Fibroblast of villous mesenchyme (primary cell): Measurements from ENCODE around the gene EXOC4. TPM values are rescaled to one million over a fixed set of nuclear protein-coding genes. Genes with fewer than 3 reads are reported as not detected.

Experiments
- DNase-seq: peaks from one replicate; pipeline ENCODE4 v3.0.0-alpha.2; 2010; ENCODE audit warnings: low read depth
- H3K4me3 ChIP-seq: 2 replicates; pipeline ENCODE4 v1.5.1; 2011; ENCODE audit warnings: low read depth, mild to moderate bottlenecking, low read length
- total RNA-seq: library from RNA; depleted of rRNA; stranded (reverse); fragments of >200 nt; gene quantifications from 2 replicates; pipeline ENCODE4 v1.2.3, GENCODE V29; 2012
- TF ChIP-seq, protein P1 (sequence below): IDR thresholded peaks from 2 replicates; pipeline ENCODE4 v1.5.1; 2012; ENCODE audit warnings: low read depth, mild to moderate bottlenecking, low read length; ENCODE audit not compliant: insufficient read depth

Gene EXOC4
- total RNA-seq, 1 donor: 106 TPM

DNA sequence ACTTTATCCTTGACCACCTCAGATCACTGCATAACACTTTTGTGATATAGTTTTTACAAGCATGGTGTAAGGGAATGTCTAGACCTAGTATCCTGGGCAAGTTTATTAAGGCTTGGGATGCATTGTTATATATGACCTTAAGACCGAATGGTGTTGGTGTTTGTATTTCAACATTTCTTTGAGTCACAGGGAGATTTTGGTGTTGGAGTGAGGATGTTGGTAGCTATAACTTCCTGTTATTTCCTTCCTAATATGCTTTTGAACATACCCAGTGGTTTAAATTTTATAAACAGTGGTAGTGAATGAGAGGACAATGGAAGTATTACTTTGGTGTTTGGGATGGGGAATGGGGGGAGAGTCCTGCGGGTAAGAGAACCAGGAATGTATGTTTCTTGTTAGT, 2.6 kb downstream of the EXOC4 start:
- H3K4me3 ChIP-seq: no peak overlapping the region
- DNase-seq: peak; percentile 14
- TF ChIP-seq, protein P1, sequence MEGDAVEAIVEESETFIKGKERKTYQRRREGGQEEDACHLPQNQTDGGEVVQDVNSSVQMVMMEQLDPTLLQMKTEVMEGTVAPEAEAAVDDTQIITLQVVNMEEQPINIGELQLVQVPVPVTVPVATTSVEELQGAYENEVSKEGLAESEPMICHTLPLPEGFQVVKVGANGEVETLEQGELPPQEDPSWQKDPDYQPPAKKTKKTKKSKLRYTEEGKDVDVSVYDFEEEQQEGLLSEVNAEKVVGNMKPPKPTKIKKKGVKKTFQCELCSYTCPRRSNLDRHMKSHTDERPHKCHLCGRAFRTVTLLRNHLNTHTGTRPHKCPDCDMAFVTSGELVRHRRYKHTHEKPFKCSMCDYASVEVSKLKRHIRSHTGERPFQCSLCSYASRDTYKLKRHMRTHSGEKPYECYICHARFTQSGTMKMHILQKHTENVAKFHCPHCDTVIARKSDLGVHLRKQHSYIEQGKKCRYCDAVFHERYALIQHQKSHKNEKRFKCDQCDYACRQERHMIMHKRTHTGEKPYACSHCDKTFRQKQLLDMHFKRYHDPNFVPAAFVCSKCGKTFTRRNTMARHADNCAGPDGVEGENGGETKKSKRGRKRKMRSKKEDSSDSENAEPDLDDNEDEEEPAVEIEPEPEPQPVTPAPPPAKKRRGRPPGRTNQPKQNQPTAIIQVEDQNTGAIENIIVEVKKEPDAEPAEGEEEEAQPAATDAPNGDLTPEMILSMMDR: no peak

DNA sequence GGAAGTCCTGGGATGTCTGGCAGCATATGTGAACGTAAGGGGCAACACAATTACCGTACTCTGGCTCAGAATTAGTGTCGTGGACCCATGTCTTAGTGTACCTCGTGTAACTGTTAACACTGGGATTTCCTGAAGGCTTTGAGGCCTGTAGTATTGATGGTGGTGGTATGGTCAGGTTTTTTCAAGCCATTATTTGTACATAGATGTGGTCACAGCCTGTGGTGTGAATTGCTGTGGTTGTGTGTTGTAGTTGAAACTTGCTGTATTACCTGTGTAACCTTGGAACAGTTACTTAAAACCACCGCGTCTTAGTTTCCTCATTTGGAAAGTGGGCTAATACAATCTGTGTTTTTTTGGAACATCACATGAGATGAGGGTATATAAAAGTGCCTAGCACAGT, 5.3 kb downstream of the EXOC4 start:
- DNase-seq: no peak
- H3K4me3 ChIP-seq: no peak overlapping the region
- TF ChIP-seq, protein P1: no peak

DNA sequence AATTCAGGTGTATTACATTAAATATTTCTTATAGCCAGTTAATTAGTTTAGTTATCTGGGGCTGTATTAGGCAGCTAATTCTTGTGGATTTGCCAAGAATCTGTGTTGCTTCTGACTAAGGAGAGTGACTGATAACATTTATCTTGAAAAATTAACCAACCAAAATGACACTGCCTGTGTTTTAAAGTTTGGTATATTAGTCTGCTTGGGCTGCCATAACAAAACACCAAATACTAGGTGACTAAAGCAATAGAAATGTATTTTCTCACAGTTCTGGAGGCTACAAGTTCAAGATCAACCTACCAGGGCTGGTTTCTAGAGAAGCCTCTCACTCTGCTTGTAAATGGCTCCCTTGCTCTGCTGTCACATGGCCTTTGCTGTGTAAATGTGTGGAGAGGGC, 12.9 kb downstream of the EXOC4 start:
- DNase-seq: peak; percentile 6
- no peak overlapping the region for H3K4me3 ChIP-seq
- TF ChIP-seq, protein P1: no peak

DNA sequence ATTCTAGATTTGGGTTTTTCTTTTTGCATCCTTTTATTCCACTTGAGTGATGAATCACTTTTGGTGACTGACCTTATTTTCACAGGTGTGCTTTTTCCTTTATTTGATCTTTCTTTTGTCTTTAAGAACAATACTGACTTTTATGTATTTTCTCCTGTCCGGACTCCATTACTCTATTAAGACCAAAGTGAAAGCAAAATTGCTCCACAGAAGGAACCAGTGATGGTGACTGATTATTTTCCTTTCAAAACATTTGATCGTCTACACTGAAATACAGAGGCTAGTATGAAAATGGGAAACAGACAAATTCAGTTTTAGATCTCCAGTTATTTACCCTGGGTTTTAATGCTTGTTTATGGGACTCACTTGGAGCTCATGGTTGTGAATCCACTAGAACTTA, 15.5 kb downstream of the EXOC4 start:
- H3K4me3 ChIP-seq: no peak overlapping the region
- TF ChIP-seq, protein P1: no peak
- DNase-seq: no peak

DNA sequence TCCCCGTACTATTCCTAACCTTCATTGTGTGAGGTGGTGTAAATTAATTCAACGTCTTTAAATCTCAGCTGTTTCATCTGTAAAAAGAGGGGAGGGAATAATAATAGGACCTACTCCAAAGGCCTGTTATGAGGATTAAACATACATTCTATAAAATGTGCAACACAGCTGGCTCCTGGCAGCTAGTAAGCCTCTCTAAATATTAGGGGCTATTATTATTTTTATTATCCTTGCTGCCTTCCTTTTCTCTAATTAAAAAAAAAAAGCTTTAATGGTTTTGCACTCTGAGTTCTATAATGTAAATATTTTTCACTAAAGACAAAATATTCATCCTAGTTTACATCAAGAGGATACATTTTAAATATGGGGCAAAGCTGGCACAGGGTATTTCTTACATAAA, 19.5 kb downstream of the EXOC4 start:
- no peak overlapping the region for H3K4me3 ChIP-seq
- DNase-seq: no peak
- TF ChIP-seq, protein P1: no peak

DNA sequence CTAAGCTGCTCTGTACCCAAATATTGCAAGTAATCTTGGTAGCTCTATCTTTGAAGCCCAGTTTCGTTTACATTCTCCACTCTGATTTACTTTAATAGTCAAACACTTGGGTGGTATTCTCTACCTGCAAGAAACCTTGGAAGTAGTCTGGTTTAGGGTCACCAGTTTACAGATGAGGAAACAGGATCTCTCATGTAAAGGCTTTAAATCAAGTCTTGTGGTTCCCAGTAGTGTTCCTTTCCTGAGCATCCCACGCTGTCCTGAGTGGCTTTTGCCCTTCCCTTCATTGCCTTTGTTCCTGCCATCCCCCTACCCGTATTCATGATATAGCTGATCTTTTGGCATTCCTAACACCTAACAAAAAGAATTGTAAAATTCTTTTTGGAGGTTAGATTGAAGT, 20.3 kb downstream of the EXOC4 start:
- H3K4me3 ChIP-seq: no peak overlapping the region
- TF ChIP-seq, protein P1: no peak
- DNase-seq: no peak

DNA sequence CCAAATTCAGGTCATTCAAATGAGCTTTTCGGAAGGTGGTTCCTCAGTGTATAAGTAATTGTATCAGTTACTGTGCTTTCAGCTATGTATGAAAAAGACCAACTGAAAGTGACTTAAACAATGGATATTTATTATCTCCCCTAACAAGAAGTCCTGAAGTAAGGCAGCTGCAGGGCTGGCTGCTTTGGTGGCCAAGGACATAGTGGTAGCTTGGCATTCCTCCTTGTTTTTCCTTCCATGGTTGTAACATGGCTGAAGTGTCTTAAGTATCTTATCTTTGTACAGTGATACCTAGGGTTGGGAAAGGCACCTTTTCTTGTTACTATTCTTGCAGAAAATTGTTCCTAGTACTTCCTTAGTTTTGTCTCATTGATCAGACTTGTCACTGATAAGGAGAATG, 21.4 kb downstream of the EXOC4 start:
- TF ChIP-seq, protein P1: no peak
- H3K4me3 ChIP-seq: no peak overlapping the region
- DNase-seq: no peak
